HG03432 (cell line): ENCODE data around the gene PRDM15.

Experiments used
- ATAC-seq: cut with Tn5 transposase; IDR thresholded peaks from one replicate; pipeline ENCODE4 v1.9.1; 2021; ENCODE audit warnings: mild to moderate bottlenecking, moderate library complexity; ENCODE audit not compliant: unreplicated experiment

PRDM15 gene

DNA sequence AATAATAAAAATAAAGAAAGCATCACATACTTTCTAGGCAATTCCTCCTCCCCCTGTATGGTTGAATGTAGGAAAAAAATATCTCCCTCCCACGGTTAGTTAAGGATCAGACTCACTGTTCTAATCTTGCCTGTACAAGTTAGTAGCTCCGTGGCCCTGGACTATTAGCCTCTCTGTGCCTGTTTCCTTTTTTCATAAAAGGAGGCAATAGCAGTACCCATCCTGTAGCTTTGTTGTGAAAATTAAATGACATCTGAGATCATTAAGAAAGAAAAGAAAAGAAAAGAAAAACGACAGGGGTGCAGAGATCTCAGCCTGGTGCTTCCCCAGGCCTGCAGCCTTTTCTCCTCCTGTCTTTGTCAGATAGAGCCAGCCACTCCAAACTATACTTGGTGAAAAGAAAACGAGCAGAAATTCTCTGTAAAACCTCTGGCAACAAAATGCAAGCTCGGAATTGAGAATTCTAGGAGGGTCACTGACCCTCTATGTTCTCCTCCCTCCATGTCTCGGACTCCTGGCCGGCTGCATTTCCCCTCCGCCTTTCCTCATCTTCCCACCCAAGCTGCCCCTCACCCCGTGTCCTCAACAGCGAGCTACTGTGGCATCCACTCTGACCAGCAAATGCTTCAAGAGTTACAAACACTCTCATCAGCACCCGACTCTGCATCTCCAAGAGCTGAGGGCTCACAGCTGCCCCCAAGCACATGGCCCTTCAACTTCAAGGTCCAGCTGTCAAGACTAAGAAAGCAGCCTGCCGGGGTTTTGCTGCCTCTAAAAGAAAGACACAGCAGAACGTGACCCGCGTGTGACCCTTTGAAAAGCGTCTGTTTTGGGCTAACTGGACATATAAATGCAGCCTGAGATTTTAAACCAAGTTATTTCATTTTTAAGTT lies 125.9 kb downstream of the PRDM15 start:
- no peak for ATAC-seq

DNA sequence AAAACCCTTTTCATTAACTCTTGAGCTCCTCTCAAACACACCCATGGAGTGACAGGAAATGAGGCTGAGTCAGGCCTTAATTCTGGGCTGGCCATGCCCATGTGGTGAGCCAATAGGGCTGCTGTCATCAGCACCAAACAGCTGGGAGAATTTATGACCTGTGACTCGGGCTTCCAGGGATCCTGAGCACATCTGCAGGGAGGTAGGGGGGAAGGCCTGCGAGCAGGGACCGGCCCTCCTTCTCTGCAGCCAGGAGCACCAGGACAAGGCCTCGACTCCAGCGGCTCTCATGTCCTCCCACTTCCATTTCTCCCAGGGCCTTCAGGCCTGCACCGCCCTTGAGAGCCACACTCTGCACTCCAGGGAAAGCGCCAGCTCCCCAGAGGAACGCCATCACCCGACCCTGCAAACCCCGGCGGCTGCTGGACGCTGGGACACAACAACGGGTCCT lies 126.9 kb downstream of the PRDM15 start:
- no peak for ATAC-seq

DNA sequence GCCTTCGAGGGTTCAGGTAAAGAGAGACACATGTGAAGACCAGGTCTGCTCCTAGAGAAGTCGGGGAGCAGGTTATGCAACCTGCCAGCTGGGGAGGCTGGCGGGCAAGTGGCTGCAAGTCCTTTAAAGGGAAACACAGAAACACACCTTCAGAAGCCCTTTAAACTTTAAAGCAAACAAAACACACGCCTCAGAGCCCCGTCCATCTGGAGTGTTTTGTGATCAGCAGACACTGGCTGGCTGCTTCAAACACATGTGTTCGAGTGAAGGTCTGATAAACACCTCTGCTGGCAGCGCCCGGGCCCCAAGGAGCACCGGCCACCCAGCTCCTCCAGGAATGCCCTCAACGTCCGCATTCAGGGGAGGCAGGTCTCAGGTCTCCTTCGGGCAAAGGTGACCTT lies 127.5 kb downstream of the PRDM15 start:
- no peak for ATAC-seq

DNA sequence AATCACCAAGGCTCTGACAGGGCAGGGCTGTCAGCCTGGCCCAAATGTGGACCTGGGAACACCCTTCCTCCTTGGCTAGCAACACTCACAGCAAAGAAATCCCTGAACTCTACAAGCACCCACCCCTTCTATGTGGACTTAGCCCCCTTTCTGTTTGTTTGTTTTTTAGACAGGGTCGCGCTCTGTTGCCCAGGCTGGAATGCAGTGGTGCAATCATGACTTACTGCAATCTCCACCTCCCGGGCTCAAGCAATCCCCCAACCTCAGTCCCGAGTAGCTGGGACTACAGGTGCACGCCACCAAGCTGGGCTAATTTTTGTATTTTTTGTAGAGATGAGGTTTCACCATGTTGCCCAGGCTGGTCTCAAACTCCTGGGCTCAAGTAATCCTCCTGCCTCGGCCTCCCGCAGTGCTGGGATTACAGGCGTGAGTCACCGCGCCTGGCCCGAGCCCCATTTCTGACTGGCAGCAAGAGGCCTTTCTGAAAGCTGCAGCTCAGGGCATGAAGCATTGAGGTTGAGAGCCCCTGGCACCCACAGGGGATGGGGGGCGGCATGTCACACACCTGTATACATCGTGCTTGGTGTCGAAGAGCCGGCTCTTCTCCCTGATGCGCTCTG lies 128.5 kb downstream of the PRDM15 start:
- ATAC-seq, result no peak

DNA sequence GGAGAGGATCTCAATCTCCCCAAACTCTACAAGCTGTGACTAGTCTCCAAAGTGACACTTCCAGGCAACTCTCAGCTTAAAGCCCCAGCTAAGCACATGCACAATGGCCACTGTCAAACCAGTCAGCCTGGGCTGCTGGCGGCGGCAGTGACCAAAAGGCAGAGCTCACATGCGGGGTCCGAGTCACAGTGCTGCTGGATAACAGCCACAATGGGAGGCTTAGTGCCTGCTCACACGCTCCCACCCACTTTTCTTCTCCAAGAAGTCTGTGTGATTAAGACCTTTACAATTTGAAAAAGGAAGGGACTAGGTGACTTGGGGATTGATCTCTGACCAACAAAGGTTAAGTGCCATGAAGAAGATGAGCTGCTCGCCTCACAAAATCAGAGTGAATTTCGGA lies 129.1 kb downstream of the PRDM15 start:
- ATAC-seq, result no peak

DNA sequence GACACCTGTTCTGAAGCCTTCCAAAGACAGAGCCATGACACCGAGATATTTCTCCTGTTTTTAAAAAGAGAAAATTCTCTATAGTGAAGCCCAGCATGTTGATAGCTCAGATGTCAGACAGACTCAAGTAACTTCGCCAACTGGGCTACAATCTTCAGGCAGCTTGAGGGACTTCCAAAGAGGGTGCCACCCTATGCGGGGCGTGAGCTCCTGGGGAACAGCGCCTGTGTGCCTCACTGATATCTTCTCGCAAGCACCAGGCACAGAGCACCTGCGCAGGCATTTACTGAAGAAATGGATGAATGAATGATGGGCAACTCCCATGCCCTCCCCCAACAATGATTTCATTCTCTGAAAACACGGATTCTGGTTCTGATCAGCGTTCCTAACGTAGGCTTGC lies 129.9 kb downstream of the PRDM15 start:
- ATAC-seq, result no peak
